KBM-7 (cell line): ENCODE measurements around the gene LRRC1.
A peak's percentile ranks its signal among the peaks of the same experiment; 100 is the strongest.

Source experiments
- DNase-seq: peaks from one replicate; pipeline ENCODE4 v3.0.0-alpha.2; 2015
- in situ Hi-C: fragments of 300-500 bp; cut with MboI; formaldehyde crosslinking; loops from 2 replicates; pipeline ENCODE4 v1.14.3; 2020; ENCODE audit warnings: low sequenced_read_pairs, low pct_unique_long_range_greater_than_20kb, mixed read lengths

Gene LRRC1

GRCh38 chr6:53809691-53810090, 14.9 kb downstream of the LRRC1 start:
- DNase-seq: no peak
- in situ Hi-C loops: no loop called here

GRCh38 chr6:53811082-53811481, 16.3 kb downstream of the LRRC1 start:
- DNase-seq: no peak
- in situ Hi-C loops: no loop called here

- in situ Hi-C loops: no loop called here
- no peak for DNase-seq
These were observed 16.9 kb downstream of the LRRC1 start for GRCh38 chr6:53811746-53812145.

GRCh38 chr6:53813096-53813495, 18.3 kb downstream of the LRRC1 start:
- no peak for DNase-seq
- in situ Hi-C loops: no loop called here

GRCh38 chr6:53813801-53814200, 19.0 kb downstream of the LRRC1 start:
- in situ Hi-C loops: no loop called here

GRCh38 chr6:53814353-53814752, 19.5 kb downstream of the LRRC1 start:
- in situ Hi-C loops: no loop called here
- no peak for DNase-seq

More at GRCh38 chr6:53813801-53814200, 19.0 kb downstream of the LRRC1 start:
- DNase-seq: peak; percentile 61

- DNase-seq: no peak
- in situ Hi-C loops: no loop called here
These were observed 20.7 kb downstream of the LRRC1 start for GRCh38 chr6:53815381-53816119.

- in situ Hi-C loops: no loop called here
- no peak for DNase-seq
These were observed 24.2 kb downstream of the LRRC1 start for GRCh38 chr6:53818858-53819609.

- in situ Hi-C loops: no loop called here
- DNase-seq: no peak
These were observed 27.8 kb downstream of the LRRC1 start for GRCh38 chr6:53822401-53823125.

GRCh38 chr6:53824714-53825113, 29.9 kb downstream of the LRRC1 start:
- in situ Hi-C loops: no loop called here
- no peak for DNase-seq

GRCh38 chr6:53825532-53826321, 30.9 kb downstream of the LRRC1 start:
- in situ Hi-C loops: no loop called here
- no peak for DNase-seq

- no peak for DNase-seq
- in situ Hi-C loops: no loop called here
These were observed 32.7 kb downstream of the LRRC1 start for GRCh38 chr6:53827531-53827930.

- in situ Hi-C loops: no loop called here
- no peak for DNase-seq
These were observed 33.4 kb downstream of the LRRC1 start for GRCh38 chr6:53828215-53828614.

GRCh38 chr6:53828966-53829697, 34.3 kb downstream of the LRRC1 start:
- DNase-seq: no peak
- in situ Hi-C loops: no loop called here

GRCh38 chr6:53829698-53830221, 35.0 kb downstream of the LRRC1 start:
- DNase-seq: no peak
- in situ Hi-C loops: no loop called here

- DNase-seq: no peak
- in situ Hi-C loops: no loop called here
These were observed 35.6 kb downstream of the LRRC1 start for GRCh38 chr6:53830366-53830765.

- in situ Hi-C loops: no loop called here
- DNase-seq: no peak
These were observed 36.5 kb downstream of the LRRC1 start for GRCh38 chr6:53831081-53831869.
